ENCODE results near the gene DYNLT2.
A peak's percentile ranks its signal among the peaks of the same experiment; 100 is the strongest.
"Not testable (repeated sequence)": the region's sequence is repeated elsewhere in the genome, so short reads cannot be mapped to it uniquely, and the experiment has no call there.

The DYNLT2 gene

DNA sequence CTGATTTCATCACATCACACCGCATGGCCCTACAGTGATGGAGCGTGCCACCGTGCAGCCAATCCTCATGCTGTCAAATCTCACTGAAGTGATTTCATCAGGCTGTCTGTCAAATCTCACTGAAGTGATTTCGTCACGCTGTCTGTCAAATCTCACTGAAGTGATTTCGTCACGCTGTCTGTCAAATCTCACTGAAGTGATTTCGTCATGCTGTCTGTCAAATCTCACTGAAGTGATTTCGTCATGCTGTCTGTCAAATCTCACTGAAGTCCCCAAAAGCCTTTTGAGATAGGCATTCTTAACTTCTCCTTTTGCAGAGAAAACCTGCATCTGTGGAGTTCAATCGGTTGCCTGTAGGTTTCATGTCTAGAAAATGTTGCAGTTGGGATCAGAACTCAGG lies 14.4 kb upstream of the DYNLT2 start:
- H3K9ac ChIP-seq (ENCODE audit: low read length); H3K27me3 ChIP-seq (replicated peaks; ENCODE audit: control insufficient read depth, insufficient read depth, low read length); H3K4me1 ChIP-seq (ENCODE audit: control insufficient read depth, insufficient read depth, low read length); DNase-seq (ENCODE audit: low read depth); H3K9me3 ChIP-seq (ENCODE audit: control insufficient read depth, low read length); H3K4me3 ChIP-seq (ENCODE audit: low read length): not testable (repeated sequence)
- H3K36me3 ChIP-seq (ENCODE audit: control insufficient read depth, insufficient read depth, low read length, severe bottlenecking) = peaks cover 83% of the 10 kb centered on the region

DNA sequence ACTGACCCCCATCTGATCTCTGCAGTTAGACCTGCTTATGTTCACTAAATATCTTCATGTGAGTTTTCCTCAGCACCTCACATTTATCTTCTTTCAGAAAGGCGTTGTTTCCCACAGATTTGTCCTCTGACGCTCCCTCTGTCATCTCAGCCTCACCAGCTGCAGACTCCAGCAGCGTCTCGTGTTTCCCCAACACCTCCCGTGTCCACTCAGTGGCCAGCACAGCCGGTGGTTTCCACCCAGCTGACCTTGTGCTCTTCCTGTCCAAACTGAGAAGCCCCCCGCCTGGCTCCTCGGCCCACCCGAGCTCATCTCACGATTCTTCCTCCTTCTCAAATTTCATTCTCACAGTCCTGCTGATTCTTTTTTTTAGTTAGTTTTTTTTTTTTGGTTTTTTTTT lies 12.5 kb upstream of the DYNLT2 start:
- no peak for DNase-seq (ENCODE audit: low read depth)
- Histone ChIP-seq H3K9ac (ENCODE audit: low read length) (no peak overlapping the region), H3K4me3 (ENCODE audit: low read length) (no peak overlapping the region), H3K9me3 (ENCODE audit: control insufficient read depth, low read length) (no peaks in the 10 kb centered on the region), H3K36me3 (ENCODE audit: control insufficient read depth, insufficient read depth, low read length, severe bottlenecking) (peaks cover 88% of the 10 kb centered on the region), H3K4me1 (ENCODE audit: control insufficient read depth, insufficient read depth, low read length) (no peaks in the 10 kb centered on the region), H3K27me3 (replicated peaks; ENCODE audit: control insufficient read depth, insufficient read depth, low read length) (no peaks in the 10 kb centered on the region)

DNA sequence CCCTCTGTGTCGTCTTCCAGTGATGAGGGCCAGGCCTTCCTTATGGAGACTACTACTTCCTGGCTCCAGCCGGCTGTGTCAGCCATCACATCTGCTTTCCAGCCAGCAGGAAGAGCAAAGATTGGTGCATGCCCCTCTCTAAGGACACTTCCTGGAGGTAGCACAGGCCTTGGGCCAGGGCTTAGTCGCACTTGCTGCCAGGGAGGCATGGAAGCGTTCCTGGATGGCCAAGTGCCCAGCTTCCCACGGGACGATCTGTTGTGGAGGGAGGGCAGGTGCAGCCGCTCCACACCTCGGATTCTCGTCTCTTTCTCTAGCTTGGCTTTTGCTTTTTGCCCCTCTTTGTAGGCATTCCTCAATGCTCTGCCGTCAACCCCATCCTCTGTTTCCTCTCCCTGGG lies 11.9 kb upstream of the DYNLT2 start:
- no peak for DNase-seq (ENCODE audit: low read depth)
- Histone ChIP-seq H3K36me3 (ENCODE audit: control insufficient read depth, insufficient read depth, low read length, severe bottlenecking) (peaks cover 88% of the 10 kb centered on the region), H3K4me3 (ENCODE audit: low read length) (no peak overlapping the region), H3K9me3 (ENCODE audit: control insufficient read depth, low read length) (no peaks in the 10 kb centered on the region), H3K27me3 (replicated peaks; ENCODE audit: control insufficient read depth, insufficient read depth, low read length) (no peaks in the 10 kb centered on the region), H3K4me1 (ENCODE audit: control insufficient read depth, insufficient read depth, low read length) (no peaks in the 10 kb centered on the region), H3K9ac (ENCODE audit: low read length) (no peak overlapping the region)

DNA sequence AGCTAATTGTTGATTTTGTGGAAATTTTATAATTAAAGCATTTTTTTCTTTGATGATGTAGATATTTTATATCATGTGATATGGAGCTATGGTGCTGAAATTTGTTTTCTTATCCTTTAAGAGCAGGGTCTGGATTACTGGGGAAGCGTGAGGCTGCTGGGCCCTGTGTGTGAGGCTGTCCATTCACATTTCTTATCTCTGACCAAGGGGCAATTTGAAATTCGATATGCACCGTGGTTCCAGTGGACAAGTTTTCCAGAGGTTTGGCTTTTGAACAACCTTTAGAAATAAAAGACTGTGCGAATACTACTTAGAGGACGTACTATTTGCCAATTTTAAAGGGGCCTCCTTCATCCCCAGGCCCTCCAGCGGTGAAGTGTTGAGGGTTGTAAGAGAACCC lies 3.8 kb upstream of the DYNLT2 start:
- H3K9me3 ChIP-seq (ENCODE audit: control insufficient read depth, low read length) = no peaks in the 10 kb centered on the region
- no peak for DNase-seq (ENCODE audit: low read depth)
- H3K4me3 ChIP-seq (ENCODE audit: low read length) = no peak overlapping the region
- no peaks in the 10 kb centered on the region for H3K27me3 ChIP-seq (replicated peaks; ENCODE audit: control insufficient read depth, insufficient read depth, low read length)
- peaks cover 17% of the 10 kb centered on the region for H3K4me1 ChIP-seq (ENCODE audit: control insufficient read depth, insufficient read depth, low read length)
- H3K36me3 ChIP-seq (ENCODE audit: control insufficient read depth, insufficient read depth, low read length, severe bottlenecking) = peaks cover 37% of the 10 kb centered on the region
- H3K9ac ChIP-seq (ENCODE audit: low read length) = no peak overlapping the region

DNA sequence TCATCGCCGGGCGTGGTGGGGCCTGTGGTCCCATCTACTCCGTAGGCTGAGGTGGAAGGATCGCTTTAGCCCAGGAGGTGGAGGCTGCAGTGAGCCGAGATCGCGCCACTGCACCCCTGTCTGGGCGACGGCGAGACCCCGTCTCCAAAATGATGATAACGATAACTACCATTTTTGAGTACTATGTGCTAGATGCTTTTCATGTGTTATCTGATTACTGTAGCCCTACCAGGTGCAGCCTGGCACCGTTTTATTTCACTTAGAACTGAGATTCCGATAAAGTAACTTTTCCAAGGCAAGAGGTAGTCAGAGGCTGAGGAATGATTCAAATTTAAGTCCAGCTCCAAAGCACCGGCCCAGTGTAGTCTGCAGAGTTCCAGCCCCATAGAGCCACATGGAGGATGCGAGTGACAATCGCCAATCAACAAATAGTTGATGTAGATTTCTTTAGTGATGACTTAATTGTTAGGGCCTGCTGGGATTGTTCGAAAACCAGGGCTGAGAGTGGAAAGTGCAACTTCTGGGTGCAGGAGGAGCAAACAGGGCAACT lies 777 bp upstream of the DYNLT2 start:
- Histone ChIP-seq H3K4me1 (ENCODE audit: control insufficient read depth, insufficient read depth, low read length) (peaks cover 20% of the 10 kb centered on the region), H3K36me3 (ENCODE audit: control insufficient read depth, insufficient read depth, low read length, severe bottlenecking) (peaks cover 7% of the 10 kb centered on the region), H3K27me3 (replicated peaks; ENCODE audit: control insufficient read depth, insufficient read depth, low read length) (no peaks in the 10 kb centered on the region), H3K9ac (ENCODE audit: low read length) (peak overlapping the region; percentile 97), H3K4me3 (ENCODE audit: low read length) (peak overlapping the region; percentile 98), H3K9me3 (ENCODE audit: control insufficient read depth, low read length) (no peaks in the 10 kb centered on the region)
- peak; percentile 26 for DNase-seq (ENCODE audit: low read depth)

DNA sequence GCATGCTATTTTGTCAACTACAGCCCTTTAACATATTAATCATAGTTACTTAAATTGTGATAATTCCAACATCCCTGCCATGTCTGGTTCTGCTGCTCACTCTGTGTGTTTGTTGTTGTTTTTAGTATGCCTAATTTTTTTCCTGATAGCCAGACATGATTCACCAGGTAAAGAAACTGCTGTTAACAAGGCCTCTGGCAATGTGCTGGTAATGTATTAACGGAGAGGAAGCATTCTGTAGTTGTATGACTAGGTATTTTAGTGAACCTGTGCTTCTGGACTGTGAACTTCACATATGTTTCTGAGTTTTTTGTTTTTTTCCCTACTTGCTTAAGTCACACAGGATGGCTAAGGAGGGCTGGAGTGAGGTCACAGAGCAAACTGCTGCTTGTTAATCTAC lies 4.8 kb downstream of the DYNLT2 start:
- no peak overlapping the region for H3K9ac ChIP-seq (ENCODE audit: low read length)
- no peaks in the 10 kb centered on the region for H3K27me3 ChIP-seq (replicated peaks; ENCODE audit: control insufficient read depth, insufficient read depth, low read length)
- no peaks in the 10 kb centered on the region for H3K36me3 ChIP-seq (ENCODE audit: control insufficient read depth, insufficient read depth, low read length, severe bottlenecking)
- peaks cover 10% of the 10 kb centered on the region for H3K4me1 ChIP-seq (ENCODE audit: control insufficient read depth, insufficient read depth, low read length)
- no peak overlapping the region for H3K4me3 ChIP-seq (ENCODE audit: low read length)
- peaks cover 14% of the 10 kb centered on the region for H3K9me3 ChIP-seq (ENCODE audit: control insufficient read depth, low read length)
- DNase-seq (ENCODE audit: low read depth) = no peak

DNA sequence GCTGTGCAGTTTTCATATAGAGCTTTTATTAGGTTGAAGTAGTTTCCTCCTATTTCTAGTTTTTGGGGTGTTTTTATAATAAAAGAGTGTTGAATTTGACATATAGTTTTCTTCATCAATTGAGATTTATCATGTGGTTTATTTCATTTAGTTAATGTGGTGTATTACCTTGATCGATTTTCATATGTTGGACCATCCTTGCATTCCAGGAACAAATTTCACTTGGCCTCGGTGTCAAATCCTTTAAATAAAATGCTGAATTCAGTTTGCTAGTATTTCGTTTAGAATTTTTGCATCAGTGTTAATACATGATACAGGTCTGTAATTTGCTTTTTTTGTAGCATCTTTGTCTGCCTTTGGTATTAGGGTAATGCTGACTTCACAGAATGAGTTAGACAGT lies 6.0 kb downstream of the DYNLT2 start:
- peaks cover 5% of the 10 kb centered on the region for H3K4me1 ChIP-seq (ENCODE audit: control insufficient read depth, insufficient read depth, low read length)
- no peak overlapping the region for H3K4me3 ChIP-seq (ENCODE audit: low read length)
- H3K9me3 ChIP-seq (ENCODE audit: control insufficient read depth, low read length) = peaks cover 14% of the 10 kb centered on the region
- no peaks in the 10 kb centered on the region for H3K36me3 ChIP-seq (ENCODE audit: control insufficient read depth, insufficient read depth, low read length, severe bottlenecking)
- DNase-seq (ENCODE audit: low read depth) = no peak
- no peaks in the 10 kb centered on the region for H3K27me3 ChIP-seq (replicated peaks; ENCODE audit: control insufficient read depth, insufficient read depth, low read length)
- no peak overlapping the region for H3K9ac ChIP-seq (ENCODE audit: low read length)

DNA sequence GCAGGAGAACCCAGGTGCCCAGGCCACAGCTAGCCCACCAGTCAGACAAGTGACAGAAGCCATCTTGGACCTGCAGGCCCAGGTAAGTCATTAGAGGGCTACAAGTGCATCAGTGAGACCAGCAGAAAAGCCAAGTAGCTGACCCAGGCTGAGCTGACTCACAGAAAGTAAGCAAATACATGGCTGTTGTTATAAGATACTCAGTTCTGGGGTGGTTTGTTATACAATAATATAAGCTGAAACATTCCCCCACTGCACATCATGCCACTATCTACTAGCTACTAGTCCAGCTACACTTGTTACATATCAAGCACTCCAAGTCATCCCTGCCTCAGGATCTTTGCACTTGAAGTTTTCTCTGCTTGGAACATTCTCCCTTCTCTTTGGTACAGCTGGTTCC lies 10.0 kb downstream of the DYNLT2 start:
- Histone ChIP-seq H3K9ac (ENCODE audit: low read length) (no peak overlapping the region), H3K36me3 (ENCODE audit: control insufficient read depth, insufficient read depth, low read length, severe bottlenecking) (no peaks in the 10 kb centered on the region), H3K9me3 (ENCODE audit: control insufficient read depth, low read length) (peaks cover 14% of the 10 kb centered on the region), H3K27me3 (replicated peaks; ENCODE audit: control insufficient read depth, insufficient read depth, low read length) (no peaks in the 10 kb centered on the region), H3K4me1 (ENCODE audit: control insufficient read depth, insufficient read depth, low read length) (peaks cover 12% of the 10 kb centered on the region), H3K4me3 (ENCODE audit: low read length) (no peak overlapping the region)
- DNase-seq (ENCODE audit: low read depth) = no peak

DNA sequence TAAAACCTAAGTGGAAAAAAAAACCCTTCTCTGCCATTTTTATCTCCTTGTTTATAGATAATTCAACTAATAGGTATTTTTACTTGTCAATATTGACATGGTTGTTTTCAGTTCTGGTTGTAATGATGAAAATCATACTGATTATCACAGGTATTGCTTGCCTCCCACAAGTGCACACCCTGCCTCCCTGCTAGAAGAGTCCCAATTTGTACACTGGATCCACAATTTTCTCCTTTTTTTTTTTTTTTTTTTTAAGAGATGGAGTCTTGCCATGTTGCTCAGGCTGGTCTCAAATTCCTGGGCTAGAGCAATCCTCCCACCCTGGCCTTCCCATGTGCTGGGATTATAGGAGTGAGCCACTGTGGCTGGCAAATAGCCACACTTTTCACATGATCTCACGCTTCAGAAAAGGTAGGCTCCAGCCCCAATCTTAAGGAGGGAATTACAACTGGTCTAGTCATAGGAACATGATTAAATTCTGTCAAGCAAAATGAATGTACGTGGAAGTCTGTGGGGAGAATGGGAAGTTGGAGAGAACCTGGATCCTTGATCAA lies 12.3 kb downstream of the DYNLT2 start:
- Histone ChIP-seq H3K36me3 (ENCODE audit: control insufficient read depth, insufficient read depth, low read length, severe bottlenecking) (no peaks in the 10 kb centered on the region), H3K27me3 (replicated peaks; ENCODE audit: control insufficient read depth, insufficient read depth, low read length) (no peaks in the 10 kb centered on the region)

DNA sequence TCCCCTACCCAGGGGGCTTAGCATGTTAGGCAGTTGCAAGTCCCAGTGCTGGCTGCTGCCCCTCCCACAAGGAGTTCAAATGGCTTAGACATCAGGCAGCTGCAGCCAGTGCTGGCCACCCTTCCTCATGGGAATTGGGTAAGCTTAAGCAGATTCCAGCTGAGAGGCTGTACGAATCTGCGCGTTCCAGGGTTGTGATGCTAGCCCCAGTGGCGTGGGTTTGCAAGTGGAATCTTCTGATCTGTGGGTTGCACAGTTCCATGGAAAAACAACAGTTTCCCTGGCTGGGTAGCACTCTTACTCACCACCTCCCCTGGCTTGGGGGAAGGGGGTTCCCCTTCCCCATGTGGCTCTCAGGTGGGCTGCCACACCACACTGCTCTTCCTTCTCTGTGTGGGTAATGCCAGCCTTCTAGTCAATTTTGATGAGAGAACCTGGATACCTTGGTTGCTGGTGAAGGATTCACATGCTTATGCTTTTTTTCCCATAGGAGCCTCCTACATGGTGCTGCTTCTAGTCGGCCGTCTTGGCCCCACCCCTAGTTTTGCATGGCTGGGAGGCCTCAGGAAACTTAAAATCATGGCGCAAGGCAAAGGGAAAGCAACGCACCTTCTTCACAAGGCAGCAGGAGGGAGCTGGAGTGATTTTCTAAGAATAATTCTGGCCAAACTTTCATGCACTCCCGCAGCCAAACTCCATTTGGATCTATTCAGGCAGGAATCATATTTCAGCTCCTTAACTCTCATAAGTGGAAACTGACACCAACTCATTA lies 13.0 kb downstream of the DYNLT2 start:
- H3K9ac ChIP-seq (ENCODE audit: low read length) = no peak overlapping the region
- H3K36me3 ChIP-seq (ENCODE audit: control insufficient read depth, insufficient read depth, low read length, severe bottlenecking) = no peaks in the 10 kb centered on the region
- peaks cover 12% of the 10 kb centered on the region for H3K4me1 ChIP-seq (ENCODE audit: control insufficient read depth, insufficient read depth, low read length)
- peak; percentile 24 for DNase-seq (ENCODE audit: low read depth)
- H3K9me3 ChIP-seq (ENCODE audit: control insufficient read depth, low read length) = no peaks in the 10 kb centered on the region
- H3K27me3 ChIP-seq (replicated peaks; ENCODE audit: control insufficient read depth, insufficient read depth, low read length) = no peaks in the 10 kb centered on the region
- peak overlapping the region; percentile 59 for H3K4me3 ChIP-seq (ENCODE audit: low read length)

More for the DNA sequence above, 12.3 kb downstream of the DYNLT2 start:
- no peaks in the 10 kb centered on the region for H3K9me3 ChIP-seq (ENCODE audit: control insufficient read depth, low read length)
- H3K4me1 ChIP-seq (ENCODE audit: control insufficient read depth, insufficient read depth, low read length) = peaks cover 12% of the 10 kb centered on the region
- H3K4me3 ChIP-seq (ENCODE audit: low read length) = no peak overlapping the region
- no peak for DNase-seq (ENCODE audit: low read depth)
- H3K9ac ChIP-seq (ENCODE audit: low read length) = no peak overlapping the region

DNA sequence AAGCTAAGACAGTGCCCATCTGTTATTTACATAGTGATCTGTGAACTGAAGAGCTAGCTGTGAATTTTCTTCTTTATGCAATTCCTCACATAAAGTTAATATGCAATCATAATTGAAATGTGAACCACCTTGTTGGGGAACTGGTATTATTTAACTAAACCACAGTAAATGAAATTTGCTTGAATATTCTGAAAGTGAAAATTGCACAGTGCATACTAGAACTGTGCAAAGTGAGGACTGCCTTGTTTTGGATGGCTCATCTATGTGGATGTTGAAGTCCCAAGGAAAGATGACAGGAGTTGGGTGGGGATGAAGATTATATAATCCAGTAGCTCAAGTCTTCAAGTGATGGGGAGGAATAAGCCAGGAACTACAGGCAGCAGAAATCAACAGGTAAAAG lies 21.4 kb downstream of the DYNLT2 start:
- Histone ChIP-seq H3K36me3 (ENCODE audit: control insufficient read depth, insufficient read depth, low read length, severe bottlenecking) (no peaks in the 10 kb centered on the region), H3K9me3 (ENCODE audit: control insufficient read depth, low read length) (no peaks in the 10 kb centered on the region)
- no peak for DNase-seq (ENCODE audit: low read depth)

More for the DNA sequence above, 21.4 kb downstream of the DYNLT2 start:
- no peak overlapping the region for H3K4me3 ChIP-seq (ENCODE audit: low read length)
- H3K4me1 ChIP-seq (ENCODE audit: control insufficient read depth, insufficient read depth, low read length) = peaks cover 4% of the 10 kb centered on the region
- no peaks in the 10 kb centered on the region for H3K27me3 ChIP-seq (replicated peaks; ENCODE audit: control insufficient read depth, insufficient read depth, low read length)
- no peak overlapping the region for H3K9ac ChIP-seq (ENCODE audit: low read length)

Data from adipocyte (in vitro differentiated cells).